K562 (cell line): ENCODE results near the gene SLC25A5. TPM values are rescaled to one million over a fixed set of nuclear protein-coding genes. Genes with fewer than 3 reads are reported as not detected.
A peak's percentile ranks its signal among the peaks of the same experiment; 100 is the strongest.

Experiments used
- ATAC-seq: fragments of 200-7000 bp; cut with Tn5 transposase; 3 replicates; pipeline ENCODE4 v1.9.1; 2020; ENCODE audit warnings: moderate library complexity
- BruUV-seq: library from RNA; stranded (reverse); fragments of 400-500 nt; replicated peaks from 2 replicates; lab custom pipeline; 2021; lab: Mats Ljungman, UMichigan
- CTCF ChIA-PET: fragments of 300-600 bp; formaldehyde crosslinking; extraction: SDS; loops from one replicate; lab custom pipeline; 2021; ENCODE audit warnings: low intra/inter-chr PET ratio; lab: Yijun Ruan, JAX
- POLR2A ChIA-PET: fragments of 300-600, 350-650 bp; sonication (Branson Sonifier 250); formaldehyde crosslinking; extraction: SDS; loops from one replicate; lab custom pipeline; 2021; ENCODE audit warnings: antibody characterized with exemption, inconsistent platforms; lab: Yijun Ruan, JAX
- DNase-seq, 4 experiments: peaks; one replicate each; pipeline versions ENCODE4 v3.0.0 to v3.0.0-alpha.2; 2011 to 2018; ENCODE audit warnings: low spot score in 3 of 4, mixed read lengths in 3 of 4; ENCODE audit errors: extremely low read depth in 1 of 4
- FAIRE-seq: peaks from 2 replicates; lab custom pipeline; 2011; peaks lifted over from hg19 to GRCh38; lab: Jason Lieb, UNC
- H2AFZ ChIP-seq: 2 replicates; pipeline ENCODE4 v1.6.0; 2011; ENCODE audit warnings: low read depth, low read length, control low read depth, inconsistent platforms
- H3K27ac ChIP-seq: fragments of 200-600 bp; 3 replicates; pipeline ENCODE4 v1.8.0; 2011; ENCODE audit warnings: low read depth, mild to moderate bottlenecking, control low read depth, inconsistent platforms, low read length, moderate library complexity, mixed read lengths; ENCODE audit errors: extremely low read depth
- H3K27me3 ChIP-seq, 2 experiments: fragments of 300-600 bp in 1 of 2; 2 replicates in 1 of 2; 3 replicates in 1 of 2; pipeline versions ENCODE4 v1.6.0 to v1.8.0; 2011; ENCODE audit warnings: inconsistent platforms in 2 of 2, low read length in 2 of 2, mild to moderate bottlenecking in 1 of 2, mixed read lengths in 1 of 2, moderate library complexity in 1 of 2; ENCODE audit not compliant: control insufficient read depth in 2 of 2, insufficient read depth in 2 of 2
- H3K36me3 ChIP-seq: fragments of 300-600 bp; 3 replicates; pipeline ENCODE4 v1.8.0; 2011; ENCODE audit warnings: mild to moderate bottlenecking, low read length, inconsistent platforms; ENCODE audit not compliant: control insufficient read depth, insufficient read depth
- H3K4me1 ChIP-seq, 2 experiments: fragments of 200-600 bp in 1 of 2; replicated peaks in 1 of 2; 2 replicates in 1 of 2; 3 replicates in 1 of 2; pipeline versions ENCODE4 v1.5.1 to v1.8.0; 2011; ENCODE audit warnings: inconsistent platforms in 2 of 2, low read length in 2 of 2, mild to moderate bottlenecking in 1 of 2, mixed read lengths in 1 of 2, moderate library complexity in 1 of 2; ENCODE audit not compliant: control insufficient read depth in 2 of 2, insufficient read depth in 2 of 2
- H3K4me2 ChIP-seq: 2 replicates; pipeline ENCODE4 v1.6.1; 2011; ENCODE audit warnings: low read length, control low read depth, inconsistent platforms, mixed read lengths; ENCODE audit not compliant: insufficient read depth
- H3K4me3 ChIP-seq: fragments of 200-600 bp; sonication (generic), shearing (Covaris generic); 2 replicates; pipeline ENCODE4 v1.5.1; 2016; ENCODE audit warnings: control low read depth, inconsistent platforms
- H3K79me2 ChIP-seq: fragments of 200-600 bp; 3 replicates; pipeline ENCODE4 v1.8.0; 2011; ENCODE audit warnings: low read length, inconsistent platforms; ENCODE audit not compliant: control insufficient read depth, insufficient read depth
- H3K9ac ChIP-seq, 2 experiments: 2 replicates each; pipeline versions ENCODE4 v1.6.0 to v1.6.1; 2011; ENCODE audit warnings: low read depth in 2 of 2, low read length in 2 of 2, control low read depth in 1 of 2, inconsistent platforms in 1 of 2, mild to moderate bottlenecking in 1 of 2, mixed read lengths in 1 of 2; ENCODE audit not compliant: insufficient read depth in 1 of 2
- H3K9me1 ChIP-seq: one replicate; pipeline ENCODE4 v1.6.0; 2011; ENCODE audit warnings: inconsistent platforms, mild to moderate bottlenecking, low read length, moderate library complexity; ENCODE audit not compliant: control insufficient read depth, insufficient read depth
- H3K9me3 ChIP-seq: replicated peaks from 2 replicates; pipeline ENCODE4 v1.5.1; 2011; ENCODE audit warnings: low read depth, low read length, inconsistent platforms; ENCODE audit not compliant: control insufficient read depth, insufficient read depth
- H4K20me1 ChIP-seq: replicated peaks from 2 replicates; pipeline ENCODE4 v1.6.1; 2011; ENCODE audit warnings: low read length, inconsistent platforms, mixed read lengths; ENCODE audit not compliant: control insufficient read depth, insufficient read depth
- ARID4B ChIP-seq: sonication (generic); formaldehyde crosslinking; IDR thresholded peaks from 2 replicates; pipeline ENCODE4 v1.8.0; 2022; ENCODE audit warnings: mild to moderate bottlenecking, missing genetic modification reagents
- ATF3 ChIP-seq, 2 experiments: fragments of 450-650 bp in 1 of 2; sonication (generic) in 1 of 2; formaldehyde crosslinking in 1 of 2; IDR thresholded peaks in 1 of 2; conservative IDR thresholded peaks in 1 of 2; 2 replicates each; pipeline versions ENCODE4 v1.6.1 to v1.8.1; 2016 to 2023; ENCODE audit warnings: mild to moderate bottlenecking in 2 of 2, moderate library complexity in 2 of 2, inconsistent platforms in 1 of 2, missing genetic modification reagents in 1 of 2
- BCL6 ChIP-seq: fragments of 250-450 bp; sonication (Bioruptor Pico); IDR thresholded peaks from 2 replicates; pipeline ENCODE4 v1.4.0; 2020
- FOXM1 ChIP-seq, 2 experiments: fragments of 450-650 bp in 1 of 2; sonication (generic) in 1 of 2; formaldehyde crosslinking in 1 of 2; IDR thresholded peaks; 2 replicates each; pipeline versions ENCODE4 v1.6.1 to v1.9.0; 2017 to 2022; ENCODE audit warnings: low read depth in 2 of 2, mild to moderate bottlenecking in 2 of 2, missing genetic modification reagents in 1 of 2, moderate library complexity in 1 of 2
- MAFG ChIP-seq: fragments of 450-650 bp; conservative IDR thresholded peaks from 2 replicates; pipeline ENCODE4 v1.6.1; 2016; ENCODE audit warnings: missing genetic modification characterization, missing compliant biosample characterization
- NCOR1 ChIP-seq: fragments of 450-650 bp; IDR thresholded peaks from 2 replicates; pipeline ENCODE4 v1.6.1; 2016; ENCODE audit warnings: mild to moderate bottlenecking, moderate library complexity
- POLR2AphosphoS2 ChIP-seq: IDR thresholded peaks from 2 replicates; pipeline ENCODE4 v1.6.1; 2012; ENCODE audit warnings: low read length, improper control_type of control experiment
- SMAD2 ChIP-seq: fragments of 150-350 bp; IDR thresholded peaks from 2 replicates; pipeline ENCODE4 v1.6.1; 2014; ENCODE audit warnings: low read depth, mild to moderate bottlenecking, low read length
- TRIM25 ChIP-seq: fragments of 450-650 bp; IDR thresholded peaks from 2 replicates; pipeline ENCODE4 v1.7.0; 2016; ENCODE audit warnings: borderline replicate concordance
- U2AF1 ChIP-seq: fragments of 200-400 bp; formaldehyde crosslinking; optimal IDR thresholded peaks from 2 replicates; pipeline ENCODE3; 2017; ENCODE audit warnings: mild to moderate bottlenecking, low read depth, low read length, moderate library complexity
- ZNF584 ChIP-seq: fragments of 200-800 bp; sonication (Bioruptor generic); IDR thresholded peaks from 2 replicates; pipeline ENCODE4 v1.6.1; 2016; ENCODE audit warnings: low read depth, mild to moderate bottlenecking, missing genetic modification characterization, missing compliant biosample characterization
- ZNF764 ChIP-seq: fragments of 250-450 bp; sonication (Bioruptor Pico); IDR thresholded peaks from 2 replicates; pipeline ENCODE4 v1.4.0; 2020; ENCODE audit warnings: low read depth, mild to moderate bottlenecking, moderate library complexity
- WGBS: fragments of 100-300 bp; shearing (Covaris generic); methylation state at CpG from one replicate; pipeline ENCODE4 v1.1.6; 2016; ENCODE audit warnings: low coverage, mixed read lengths; ENCODE audit not compliant: insufficient coverage; ENCODE audit errors: missing lambda C conversion rate; 5-methylcytosine and 5-hydroxymethylcytosine counted together
- in situ Hi-C: fragments of 300-500 bp; cut with MboI; formaldehyde crosslinking; loops from 4 replicates; pipeline ENCODE4 v1.15.0; 2018; ENCODE audit warnings: inconsistent platforms, mixed read lengths
- intact Hi-C: fragments of 100-400 bp; cut with micrococcal nuclease; formaldehyde crosslinking; loops from 2 replicates; pipeline ENCODE4 v1.14.2; 2022
- polyA plus RNA-seq, 8 experiments: library from polyadenylated mRNA; depleted of rRNA in 4 of 8; stranded (reverse) in 5 of 8; unstranded in 3 of 8; fragments of >200 nt; fragmentation: Nextera tagmentation in 2 of 8; fragmentation: Illumina TruSeq in 1 of 8; extraction: Ambion mirVana in 2 of 8; extraction: Trizol in 1 of 8; gene quantifications; 2 replicates each; pipeline versions ENCODE4 v1.2.1 to v1.2.3, GENCODE V29; 2011 to 2014; ENCODE audit warnings: inconsistent platforms in 1 of 8, missing spikeins in 1 of 8
- total RNA-seq, 7 experiments: library from RNA; depleted of rRNA in 6 of 7; stranded (reverse); fragments of >200 nt in 6 of 7; fragmentation: Illumina TruSeq in 2 of 7; extraction: Trizol in 2 of 7; gene quantifications; 2 replicates each; pipeline versions ENCODE4 v1.2.1 to v1.2.3, GENCODE V29; 2011 to 2021; ENCODE audit warnings: low replicate concordance in 1 of 7

SLC25A5 gene
- total and polyA plus RNA-seq, 9 of the 15 experiments (the other 6 are each of a cell fraction or from before 2014, with no cell fraction given) = 470 to 5,247 (median 596) TPM

- peak overlapping the region; percentile 76 for H2AFZ ChIP-seq
- H3K36me3 ChIP-seq = peaks cover 28% of the 10 kb centered on the region
- intact Hi-C loops (loop anchor here (2.0 kb wide), 1 partner anchor 44 kb away; no protein-coding TSS in a partner anchor), in situ Hi-C loops (no loop called here)
- H3K27ac ChIP-seq = peak overlapping the region; percentile 98
- peak; percentile 74 for FAIRE-seq
- peaks cover 2% of the 10 kb centered on the region for H3K9me1 ChIP-seq
- WGBS = under 1% methylated on average over 40 of the region's 78 CpGs
- no peaks in the 10 kb centered on the region for H3K9me3 ChIP-seq
- peak overlapping the region; percentile 93 for H3K4me2 ChIP-seq
- peak; percentile 73 to 94 (median 80) for DNase-seq
- peak overlapping the region; percentile 99 for H3K4me3 ChIP-seq
- CTCF ChIA-PET = interaction anchor here (1.0 to 1.5 kb wide), 2 partner anchors 14 to 44 kb away, joined by 4 to 8 read pairs; no protein-coding TSS in a partner anchor
- H4K20me1 ChIP-seq = peaks cover 18% of the 10 kb centered on the region
- BruUV-seq = no TSS peak
- peaks cover 25% of the 10 kb centered on the region for H3K79me2 ChIP-seq
- ATAC-seq = peak; percentile 86
- peaks cover 14 to 18% of the 10 kb centered on the region in 2 experiments; a peak in 4 of 5 replicates for H3K4me1 ChIP-seq
- H3K27me3 ChIP-seq = no peaks in the 10 kb centered on the region
- POLR2A ChIA-PET = interaction anchor here (0.6 to 2.9 kb wide), 8 partner anchors 9 to 132 kb away, joined by 3 to 22 read pairs (median 4); no protein-coding TSS in a partner anchor
- H3K9ac ChIP-seq = peak overlapping the region; percentile 97 to 99
- TF ChIP-seq FOXM1 (IDR thresholded peaks at IDR 0.05; ENCODE audit: low read depth) (no peak), FOXM1 (CRISPR knock-in tag; IDR thresholded peaks at IDR 0.05; ENCODE audit: low read depth) (no peak), ZNF584 (no peak), ZNF764 (CRISPR knock-in tag) (no peak), ARID4B (CRISPR knock-in tag) (no peak), POLR2AphosphoS2 (no peak), SMAD2 (no peak), ATF3 (IDR thresholded peaks at IDR 0.05) (no peak), ATF3 (CRISPR knock-in tag; conservative IDR thresholded peaks at IDR 0.05) (no peak; the same call in 1 of the 2 replicates), MAFG (tag) (no peak), U2AF1 (no peak), TRIM25 (no peak), BCL6 (no peak), NCOR1 (0 out of 2 replicates have a peak, but pooled peaks have one; percentile 21)
Observed at GRCh38 chrX:119468551-119469312, 488 bp downstream of the SLC25A5 start.
